ENCODE results near the gene HDAC9.

- no peak for TF ChIP-seq POLR2A (IDR thresholded peaks at IDR 0.05)
- no peak for TF ChIP-seq CTCF (IDR thresholded peaks at IDR 0.05)
These were observed 46.3 kb downstream of the HDAC9 start for GRCh38 chr7:18541871-18542212.
